Subcutaneous abdominal adipose tissue (tissue), 5 donors: ENCODE data around the gene HLA-G.
A peak's percentile ranks its signal among the peaks of the same experiment; 100 is the strongest.

Experiments
- H3K27ac ChIP-seq: one replicate; pipeline ENCODE4 v1.7.0; 2013; ENCODE audit warnings: low read depth, mild to moderate bottlenecking, inconsistent platforms, low read length, moderate library complexity
- H3K27me3 ChIP-seq, 5 donors: one replicate each; pipeline ENCODE4 v1.7.0; 2013; ENCODE audit warnings: low read length in 5 of 5, inconsistent platforms in 1 of 5; ENCODE audit not compliant: control insufficient read depth in 5 of 5, insufficient read depth in 4 of 5
- H3K36me3 ChIP-seq, 5 donors: one replicate each; pipeline ENCODE4 v1.7.0; 2013; ENCODE audit warnings: low read length in 5 of 5; ENCODE audit not compliant: control insufficient read depth in 5 of 5, insufficient read depth in 5 of 5
- H3K4me1 ChIP-seq, 5 donors: one replicate each; pipeline ENCODE4 v1.7.0; 2013; ENCODE audit warnings: low read length in 5 of 5, mild to moderate bottlenecking in 3 of 5, moderate library complexity in 1 of 5; ENCODE audit not compliant: control insufficient read depth in 5 of 5, insufficient read depth in 5 of 5
- H3K4me3 ChIP-seq, 5 donors: one replicate each; pipeline ENCODE4 v1.7.0; 2013; ENCODE audit warnings: low read length in 5 of 5, low read depth in 1 of 5
- H3K9ac ChIP-seq, 5 donors: one replicate each; pipeline ENCODE4 v1.7.0; 2013; ENCODE audit warnings: low read length in 5 of 5, mild to moderate bottlenecking in 4 of 5, moderate library complexity in 3 of 5
- H3K9me3 ChIP-seq, 5 donors: one replicate each; pipeline ENCODE4 v1.7.0; 2013; ENCODE audit warnings: low read length in 5 of 5; ENCODE audit not compliant: control insufficient read depth in 5 of 5
- donor health status: healthy.
- donor health status: healthy.
- donor health status: healthy.
- donor health status: healthy.
- donor health status: healthy.

The HLA-G gene

GRCh38 chr6:29814379-29815117 is 13.1 kb upstream of the HLA-G start:
- H3K4me3 ChIP-seq = no peak overlapping the region

DNA sequence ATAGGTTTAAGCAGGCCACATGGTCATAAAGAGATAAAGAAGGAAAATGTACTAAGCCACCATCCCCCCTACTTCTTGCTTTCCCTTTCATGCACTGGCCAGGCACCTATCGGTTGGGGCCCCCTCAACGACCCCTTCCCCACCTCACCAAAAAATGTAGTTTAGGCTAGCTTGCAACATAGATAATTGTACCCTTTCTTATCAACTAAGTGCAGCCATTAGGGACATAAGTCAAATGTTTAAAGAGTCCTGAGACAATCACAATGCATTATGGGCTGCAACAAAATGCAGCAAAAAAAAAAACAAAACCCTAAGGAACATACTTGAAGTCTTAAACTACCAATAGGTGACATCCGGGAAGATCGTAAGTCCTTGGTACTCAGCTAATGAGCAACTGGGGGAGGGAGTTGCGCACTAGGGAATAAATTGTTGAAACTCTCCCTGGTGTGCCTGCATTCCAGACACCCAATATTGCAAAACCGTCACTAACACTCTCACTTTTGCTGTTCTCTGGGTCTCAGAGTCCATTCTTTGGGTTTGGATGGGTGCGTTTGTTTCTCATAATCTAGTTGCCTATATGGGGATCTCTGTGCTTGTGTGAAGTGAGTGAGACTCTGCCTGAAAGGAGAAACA is 12.4 kb upstream of the HLA-G start:
- Histone ChIP-seq H3K36me3 (no peaks in the 10 kb centered on the region), H3K9ac (no peak overlapping the region), H3K4me3 (no peak overlapping the region)

More at GRCh38 chr6:29814379-29815117, 13.1 kb upstream of the HLA-G start:
- H3K9me3 ChIP-seq = no peaks in the 10 kb centered on the region
- peaks cover 0 to 4% (median 2%) of the 10 kb centered on the region in 5 donors for H3K27me3 ChIP-seq
- H3K9ac ChIP-seq = no peak overlapping the region
- no peak overlapping the region for H3K27ac ChIP-seq
- no peaks in the 10 kb centered on the region for H3K4me1 ChIP-seq
- no peaks in the 10 kb centered on the region for H3K36me3 ChIP-seq

GRCh38 chr6:29816030-29816429 is 11.6 kb upstream of the HLA-G start:
- Histone ChIP-seq H3K4me1 (no peaks in the 10 kb centered on the region), H3K27ac (no peak overlapping the region), H3K9ac (no peak overlapping the region), H3K9me3 (no peaks in the 10 kb centered on the region), H3K36me3 (no peaks in the 10 kb centered on the region), H3K4me3 (no peak overlapping the region), H3K27me3 (peaks cover 0 to 4% (median 2%) of the 10 kb centered on the region in 5 donors)

More for the DNA sequence above, 12.4 kb upstream of the HLA-G start:
- Histone ChIP-seq H3K9me3 (no peaks in the 10 kb centered on the region), H3K27ac (no peak overlapping the region), H3K4me1 (no peaks in the 10 kb centered on the region), H3K27me3 (peaks cover 0 to 4% (median 2%) of the 10 kb centered on the region in 5 donors)

GRCh38 chr6:29818892-29819291 is 8.7 kb upstream of the HLA-G start:
- H3K4me1 ChIP-seq = no peaks in the 10 kb centered on the region
- H3K9me3 ChIP-seq = no peaks in the 10 kb centered on the region
- H3K4me3 ChIP-seq = no peak overlapping the region
- no peaks in the 10 kb centered on the region for H3K36me3 ChIP-seq
- H3K27me3 ChIP-seq = peaks cover 0 to 3% (median 0%) of the 10 kb centered on the region in 5 donors
- no peak overlapping the region for H3K9ac ChIP-seq
- H3K27ac ChIP-seq = no peak overlapping the region

DNA sequence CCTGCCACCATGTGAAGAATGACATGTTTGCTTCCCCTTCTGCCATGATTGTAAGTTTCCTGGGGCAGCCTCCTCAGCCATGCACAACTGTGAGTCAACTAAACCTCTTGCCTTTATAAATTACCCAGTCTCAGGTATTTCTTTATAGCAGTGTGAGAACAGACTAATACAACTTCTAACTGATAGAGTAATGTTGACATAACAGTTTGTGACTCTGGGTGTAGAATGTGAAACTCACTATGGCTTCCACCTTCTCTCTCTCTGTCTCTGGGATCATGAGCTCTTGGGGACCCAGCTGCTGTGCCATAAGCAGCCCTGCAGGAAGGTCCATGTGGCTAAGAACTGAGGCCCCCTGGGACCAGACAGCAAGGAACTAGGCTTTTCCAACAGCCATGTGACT is 3.5 kb upstream of the HLA-G start:
- no peaks in the 10 kb centered on the region for H3K36me3 ChIP-seq
- no peak overlapping the region for H3K4me3 ChIP-seq
- no peak overlapping the region for H3K27ac ChIP-seq
- peaks cover 4 to 28% (median 20%) of the 10 kb centered on the region in 5 donors for H3K27me3 ChIP-seq
- H3K9me3 ChIP-seq = no peaks in the 10 kb centered on the region
- H3K4me1 ChIP-seq = peaks cover 0 to 14% (median 8%) of the 10 kb centered on the region in 5 donors
- H3K9ac ChIP-seq = no peak overlapping the region

GRCh38 chr6:29825848-29826247 is 1.8 kb upstream of the HLA-G start:
- Histone ChIP-seq H3K4me3 (no peak overlapping the region), H3K4me1 (peaks cover 0 to 14% (median 8%) of the 10 kb centered on the region in 5 donors), H3K27me3 (peaks cover 11 to 38% (median 36%) of the 10 kb centered on the region in 5 donors), H3K9me3 (no peaks in the 10 kb centered on the region), H3K27ac (no peak overlapping the region), H3K36me3 (no peaks in the 10 kb centered on the region), H3K9ac (no peak overlapping the region)

DNA sequence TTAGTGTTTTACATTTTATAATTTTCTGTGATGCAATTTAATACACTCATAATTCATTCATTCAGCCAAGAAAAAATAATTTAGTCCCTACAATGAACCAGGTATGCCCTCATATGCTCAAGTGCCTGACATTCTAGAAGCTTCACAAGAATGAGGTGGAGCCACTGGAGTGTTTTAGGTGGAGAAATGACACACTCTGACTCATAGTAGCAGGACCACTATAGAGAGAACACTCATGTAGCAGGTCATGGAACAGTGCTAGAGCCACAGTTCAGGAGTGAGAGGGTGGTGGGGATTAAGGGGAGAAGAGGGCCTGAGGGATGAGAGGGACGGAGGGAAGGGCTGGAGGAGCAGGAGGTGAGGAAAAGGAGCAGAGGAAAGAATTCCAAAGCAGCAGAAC is 1.4 kb upstream of the HLA-G start:
- H3K9ac ChIP-seq = no peak overlapping the region
- H3K4me1 ChIP-seq = peaks cover 0 to 14% (median 8%) of the 10 kb centered on the region in 5 donors
- peaks cover 11 to 41% (median 38%) of the 10 kb centered on the region in 5 donors for H3K27me3 ChIP-seq
- no peak overlapping the region for H3K4me3 ChIP-seq
- H3K9me3 ChIP-seq = no peaks in the 10 kb centered on the region
- H3K36me3 ChIP-seq = no peaks in the 10 kb centered on the region
- no peak overlapping the region for H3K27ac ChIP-seq

DNA sequence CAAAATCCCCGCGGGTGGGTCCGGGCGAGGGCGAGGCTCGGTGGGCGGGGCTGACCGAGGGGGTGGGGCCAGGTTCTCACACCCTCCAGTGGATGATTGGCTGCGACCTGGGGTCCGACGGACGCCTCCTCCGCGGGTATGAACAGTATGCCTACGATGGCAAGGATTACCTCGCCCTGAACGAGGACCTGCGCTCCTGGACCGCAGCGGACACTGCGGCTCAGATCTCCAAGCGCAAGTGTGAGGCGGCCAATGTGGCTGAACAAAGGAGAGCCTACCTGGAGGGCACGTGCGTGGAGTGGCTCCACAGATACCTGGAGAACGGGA is 809 bp downstream of the HLA-G start:
- Histone ChIP-seq H3K36me3 (no peaks in the 10 kb centered on the region), H3K27me3 (peaks cover 11 to 52% (median 40%) of the 10 kb centered on the region in 5 donors), H3K9ac (no peak overlapping the region), H3K9me3 (no peaks in the 10 kb centered on the region), H3K4me3 (peak overlapping the region in 3 of 5 donors; percentile 6 to 48 (median 40)), H3K27ac (no peak overlapping the region), H3K4me1 (peaks cover 0 to 14% (median 8%) of the 10 kb centered on the region in 5 donors)

- Histone ChIP-seq H3K27me3 (peaks cover 11 to 59% (median 40%) of the 10 kb centered on the region in 5 donors), H3K4me1 (peaks cover 0 to 14% (median 8%) of the 10 kb centered on the region in 5 donors), H3K4me3 (no peak overlapping the region), H3K27ac (no peak overlapping the region), H3K9ac (no peak overlapping the region), H3K9me3 (no peaks in the 10 kb centered on the region), H3K36me3 (no peaks in the 10 kb centered on the region)
Observed at GRCh38 chr6:29829766-29830165, 2.1 kb downstream of the HLA-G start.

GRCh38 chr6:29830409-29830808 is 2.8 kb downstream of the HLA-G start:
- no peak overlapping the region for H3K27ac ChIP-seq
- H3K4me1 ChIP-seq = peaks cover 0 to 14% (median 8%) of the 10 kb centered on the region in 5 donors
- no peaks in the 10 kb centered on the region for H3K9me3 ChIP-seq
- no peak overlapping the region for H3K9ac ChIP-seq
- peaks cover 16 to 63% (median 40%) of the 10 kb centered on the region in 5 donors for H3K27me3 ChIP-seq
- H3K36me3 ChIP-seq = no peaks in the 10 kb centered on the region
- H3K4me3 ChIP-seq = no peak overlapping the region
